ENCODE results near the gene PEX16.

The PEX16 gene

DNA sequence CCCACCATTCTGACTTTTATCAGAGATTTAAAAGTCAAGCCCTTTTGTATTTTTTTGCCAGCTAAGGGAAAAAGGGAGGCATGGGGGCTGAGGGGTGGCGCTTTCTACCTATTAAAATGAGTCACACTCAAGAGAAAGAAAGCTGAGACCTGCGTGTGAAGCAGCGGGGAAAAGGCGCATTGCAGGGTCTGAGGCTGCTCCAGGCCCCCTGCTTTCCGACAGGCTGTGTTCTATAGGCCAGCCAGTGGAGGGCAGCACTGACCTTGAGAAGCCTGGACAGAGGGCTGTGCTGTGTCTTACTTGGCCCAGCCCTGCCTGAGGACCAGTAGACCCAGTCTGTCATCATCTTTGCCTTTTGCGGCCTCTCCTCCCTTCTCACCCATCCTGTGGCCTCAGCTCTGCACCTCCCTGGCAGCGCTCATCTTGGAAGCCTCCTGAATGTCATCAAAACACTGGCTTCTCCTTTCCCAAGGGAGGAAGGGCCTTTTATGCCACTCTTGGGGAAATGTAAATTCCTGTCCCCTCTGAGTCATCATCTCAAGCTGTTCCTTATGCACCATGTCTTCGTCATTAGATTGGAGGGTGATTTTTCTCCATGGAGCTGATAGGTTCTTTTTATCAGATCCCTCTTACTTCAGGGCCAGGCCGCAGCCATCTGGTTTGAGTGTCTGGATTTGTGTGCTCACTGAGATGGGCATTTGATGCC, 44.9 kb downstream of the PEX16 start:
- no peak for DNase-seq (ENCODE audit: low read depth)
- TF ChIP-seq, protein P1, sequence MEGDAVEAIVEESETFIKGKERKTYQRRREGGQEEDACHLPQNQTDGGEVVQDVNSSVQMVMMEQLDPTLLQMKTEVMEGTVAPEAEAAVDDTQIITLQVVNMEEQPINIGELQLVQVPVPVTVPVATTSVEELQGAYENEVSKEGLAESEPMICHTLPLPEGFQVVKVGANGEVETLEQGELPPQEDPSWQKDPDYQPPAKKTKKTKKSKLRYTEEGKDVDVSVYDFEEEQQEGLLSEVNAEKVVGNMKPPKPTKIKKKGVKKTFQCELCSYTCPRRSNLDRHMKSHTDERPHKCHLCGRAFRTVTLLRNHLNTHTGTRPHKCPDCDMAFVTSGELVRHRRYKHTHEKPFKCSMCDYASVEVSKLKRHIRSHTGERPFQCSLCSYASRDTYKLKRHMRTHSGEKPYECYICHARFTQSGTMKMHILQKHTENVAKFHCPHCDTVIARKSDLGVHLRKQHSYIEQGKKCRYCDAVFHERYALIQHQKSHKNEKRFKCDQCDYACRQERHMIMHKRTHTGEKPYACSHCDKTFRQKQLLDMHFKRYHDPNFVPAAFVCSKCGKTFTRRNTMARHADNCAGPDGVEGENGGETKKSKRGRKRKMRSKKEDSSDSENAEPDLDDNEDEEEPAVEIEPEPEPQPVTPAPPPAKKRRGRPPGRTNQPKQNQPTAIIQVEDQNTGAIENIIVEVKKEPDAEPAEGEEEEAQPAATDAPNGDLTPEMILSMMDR (conservative IDR thresholded peaks at IDR 0.05; ENCODE audit: low read depth, low read length): peak; percentile 89
- no peak overlapping the region for H3K4me3 ChIP-seq (ENCODE audit: low read length)

DNA sequence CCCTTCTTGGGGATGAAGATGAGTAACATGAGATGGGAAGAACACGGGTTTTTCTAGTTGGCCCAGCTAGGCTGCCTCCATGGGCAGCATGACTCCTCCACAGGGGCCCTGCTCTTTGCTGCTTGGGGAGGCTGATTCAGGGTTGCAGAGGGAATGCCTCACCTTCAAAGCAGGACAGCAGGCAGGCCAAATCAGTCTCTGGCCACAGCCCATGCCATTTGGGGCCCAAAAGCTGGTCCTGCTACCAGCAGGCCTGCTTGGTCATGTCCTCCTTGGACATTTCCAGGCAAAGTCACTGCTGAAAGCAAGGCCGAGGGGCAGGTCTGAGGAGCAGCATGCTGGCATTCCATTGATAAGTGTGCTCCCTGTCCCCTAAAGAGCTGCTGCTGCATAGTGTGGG, 46.0 kb downstream of the PEX16 start:
- DNase-seq (ENCODE audit: low read depth): no peak
- TF ChIP-seq, protein P1 (conservative IDR thresholded peaks at IDR 0.05; ENCODE audit: low read depth, low read length): no peak
- no peak overlapping the region for H3K4me3 ChIP-seq (ENCODE audit: low read length)

DNA sequence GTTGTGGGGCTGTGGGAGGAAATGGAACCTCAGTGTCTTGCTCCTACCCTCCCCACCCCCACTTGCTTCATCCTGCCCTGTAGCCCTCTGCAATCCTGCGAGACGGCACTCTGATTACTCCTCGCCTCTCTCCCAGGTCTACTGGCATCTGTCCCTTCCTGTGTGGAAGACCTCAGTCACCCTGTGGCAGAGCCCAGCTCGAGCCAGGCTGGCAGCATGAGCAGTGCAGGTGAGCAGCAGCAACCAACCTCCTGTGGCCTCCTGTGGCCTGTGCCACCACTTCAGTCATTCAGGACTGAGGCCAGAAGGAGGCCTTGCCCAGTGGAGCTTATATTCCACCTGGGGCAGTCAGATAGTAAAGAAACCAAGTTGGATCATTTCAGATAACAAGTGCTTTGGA, 47.0 kb downstream of the PEX16 start:
- H3K4me3 ChIP-seq (ENCODE audit: low read length): no peak overlapping the region
- DNase-seq (ENCODE audit: low read depth): no peak
- TF ChIP-seq, protein P1 (conservative IDR thresholded peaks at IDR 0.05; ENCODE audit: low read depth, low read length): no peak

DNA sequence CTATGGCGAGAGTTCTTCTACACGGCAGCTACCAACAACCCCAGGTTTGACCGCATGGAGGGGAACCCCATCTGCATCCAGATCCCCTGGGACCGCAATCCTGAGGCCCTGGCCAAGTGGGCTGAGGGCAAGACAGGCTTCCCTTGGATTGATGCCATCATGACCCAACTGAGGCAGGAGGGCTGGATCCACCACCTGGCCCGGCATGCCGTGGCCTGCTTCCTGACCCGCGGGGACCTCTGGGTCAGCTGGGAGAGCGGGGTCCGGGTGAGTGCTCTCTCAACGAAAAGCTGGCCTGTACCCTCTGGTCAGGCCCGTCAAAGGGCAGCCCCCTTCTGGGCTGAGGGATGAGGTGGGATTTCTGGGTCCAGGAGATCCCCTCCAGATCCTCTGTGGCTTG, 48.1 kb downstream of the PEX16 start:
- H3K4me3 ChIP-seq (ENCODE audit: low read length): no peak overlapping the region
- TF ChIP-seq, protein P1 (conservative IDR thresholded peaks at IDR 0.05; ENCODE audit: low read depth, low read length): no peak
- no peak for DNase-seq (ENCODE audit: low read depth)

DNA sequence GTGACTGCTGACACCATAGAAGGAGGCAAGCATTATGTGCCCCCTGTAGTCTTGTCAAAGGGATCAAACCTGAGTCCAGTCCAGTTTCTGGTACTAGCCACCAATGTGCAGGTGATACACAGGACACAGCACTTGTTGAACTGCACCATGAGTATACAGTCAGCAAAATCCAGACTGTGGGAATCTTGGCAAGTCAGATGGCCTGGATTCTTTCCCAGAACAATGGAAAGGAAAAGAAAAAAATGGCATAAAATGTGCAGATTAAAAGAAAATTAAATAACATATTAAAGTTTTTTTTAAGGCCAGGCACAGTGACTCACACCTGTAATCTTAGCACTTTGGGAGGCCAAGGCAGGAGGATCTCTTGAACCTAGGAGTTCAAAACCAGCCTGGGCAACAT, 53.6 kb downstream of the PEX16 start:
- H3K4me3 ChIP-seq (ENCODE audit: low read length): no peak overlapping the region
- DNase-seq (ENCODE audit: low read depth): no peak
- TF ChIP-seq, protein P1 (conservative IDR thresholded peaks at IDR 0.05; ENCODE audit: low read depth, low read length): no peak

DNA sequence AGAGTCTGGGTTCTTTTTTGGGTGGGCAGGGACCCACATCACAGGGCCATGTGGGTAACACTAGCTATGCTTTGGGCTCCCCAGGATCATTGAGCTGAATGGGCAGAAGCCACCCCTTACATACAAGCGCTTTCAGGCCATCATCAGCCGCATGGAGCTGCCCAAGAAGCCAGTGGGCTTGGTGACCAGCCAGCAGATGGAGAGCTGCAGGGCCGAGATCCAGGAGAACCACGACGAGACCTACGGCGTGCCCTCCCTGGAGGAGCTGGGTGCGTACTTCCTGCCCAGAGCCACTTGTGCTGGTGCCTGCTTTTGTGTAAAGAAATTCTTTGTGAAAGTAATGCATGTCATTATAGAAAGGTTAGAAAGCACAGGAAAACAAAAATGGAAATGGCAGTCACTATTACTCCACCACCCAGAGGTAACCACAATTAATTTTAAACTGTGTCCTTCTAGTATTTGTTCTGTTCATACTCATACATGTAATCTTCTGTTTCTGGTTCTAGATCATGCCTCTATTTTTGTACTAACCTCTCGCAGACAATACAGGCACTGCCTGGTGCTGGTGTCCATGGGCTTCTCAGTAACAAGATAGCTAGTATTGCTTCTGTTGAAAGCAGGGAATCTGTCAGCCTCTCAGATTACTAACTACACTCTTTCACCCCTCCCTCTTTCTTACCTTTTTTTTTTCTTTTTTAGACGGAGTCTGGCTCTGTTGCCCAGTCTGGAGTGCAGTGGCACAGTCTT, 56.7 kb downstream of the PEX16 start:
- H3K4me3 ChIP-seq (ENCODE audit: low read length): no peak overlapping the region
- TF ChIP-seq, protein P1 (conservative IDR thresholded peaks at IDR 0.05; ENCODE audit: low read depth, low read length): no peak
- no peak for DNase-seq (ENCODE audit: low read depth)

DNA sequence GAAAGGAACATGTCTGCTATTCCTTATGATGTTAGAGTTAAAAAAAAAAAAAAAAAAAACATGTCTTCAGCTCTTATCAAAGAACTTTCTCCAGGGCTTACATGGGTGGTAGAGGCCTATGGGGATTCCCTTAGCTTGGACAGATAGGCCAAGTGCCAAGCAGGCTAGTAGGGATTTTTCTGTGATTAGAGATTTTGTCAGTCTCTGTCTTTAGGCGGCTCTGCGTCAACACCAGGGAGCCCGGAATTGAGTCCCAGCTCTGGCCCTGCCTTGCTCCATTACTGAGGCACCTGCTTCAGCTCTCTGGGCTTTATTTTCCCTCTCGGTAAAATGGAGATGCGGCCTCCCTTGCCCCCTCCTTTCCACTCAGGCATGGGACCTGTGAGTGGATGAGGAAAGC, 57.3 kb downstream of the PEX16 start:
- H3K4me3 ChIP-seq (ENCODE audit: low read length): no peak overlapping the region
- DNase-seq (ENCODE audit: low read depth): no peak
- TF ChIP-seq, protein P1 (conservative IDR thresholded peaks at IDR 0.05; ENCODE audit: low read depth, low read length): no peak
